NAMALWA (cell line): Measurements from ENCODE around the gene TTC7B.

Source experiments
- DNase-seq: peaks from one replicate; pipeline ENCODE4 v3.0.0-alpha.2; 2015; ENCODE audit warnings: low spot score

The TTC7B gene

DNA sequence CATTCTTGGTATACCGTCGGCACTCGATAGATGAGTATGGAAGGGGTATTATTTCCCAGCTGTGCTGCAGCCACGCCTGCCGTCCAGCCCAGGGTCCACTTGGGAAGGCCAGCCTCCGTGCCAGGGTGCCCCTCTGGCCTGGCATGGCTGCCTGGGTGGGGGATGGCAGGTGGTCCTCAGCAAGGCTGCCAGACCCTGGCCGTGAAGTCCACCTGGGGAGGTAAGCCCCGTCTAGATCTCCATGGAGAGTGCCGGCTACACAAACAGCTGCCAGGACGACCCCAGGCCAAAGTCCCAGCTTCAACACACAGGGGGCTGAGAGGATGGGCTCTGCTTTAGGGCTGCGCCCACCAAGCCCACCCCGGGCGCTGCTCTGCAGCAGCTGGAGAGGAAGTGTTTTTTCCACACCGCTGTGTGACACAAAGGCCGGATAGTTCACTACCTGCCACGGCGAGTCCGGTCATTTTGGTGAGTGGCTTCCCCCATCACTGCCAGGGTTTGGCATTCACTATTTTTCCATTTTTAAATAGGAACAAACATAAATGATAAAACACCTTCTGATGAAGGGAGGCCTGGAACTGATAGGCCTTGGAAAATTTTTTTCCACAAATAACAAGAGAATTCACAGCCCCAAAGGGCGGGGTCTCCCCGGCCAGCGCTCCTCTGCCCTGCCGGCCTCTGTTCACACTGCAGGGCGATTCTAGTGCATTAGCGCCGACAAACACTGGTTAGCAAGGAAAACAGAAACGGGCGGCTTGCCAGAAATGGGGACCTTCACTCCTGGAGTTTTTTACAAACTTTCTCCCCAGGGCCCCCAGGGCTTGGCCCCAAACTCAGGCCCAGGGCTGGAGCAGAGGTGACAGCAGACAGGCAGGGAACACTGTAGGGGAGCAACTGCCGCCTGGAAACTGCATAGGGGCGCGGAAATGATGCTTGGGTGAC, 257.9 kb downstream of the TTC7B start:
- no peak for DNase-seq

DNA sequence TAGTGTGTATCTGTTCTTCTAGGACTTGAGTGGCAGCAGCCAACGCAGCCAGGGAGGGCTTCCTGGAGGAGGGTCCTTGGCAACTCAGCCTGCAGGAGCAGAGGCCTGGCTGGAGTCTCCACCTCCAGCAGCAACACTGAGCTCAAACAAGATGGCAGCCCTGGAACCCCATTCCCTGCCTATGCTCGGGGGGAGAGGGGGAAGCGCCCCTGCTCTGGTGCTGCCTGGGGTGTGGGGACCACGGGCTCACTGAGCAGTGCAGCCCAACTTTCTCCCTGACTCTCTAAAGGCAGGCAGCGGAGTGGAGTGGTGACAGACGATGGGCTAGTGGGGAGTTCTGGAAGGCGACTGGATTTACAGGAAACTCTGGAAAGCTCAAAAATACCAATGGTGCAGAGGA, 258.7 kb downstream of the TTC7B start:
- no peak for DNase-seq

- no peak for DNase-seq
These were observed 259.4 kb downstream of the TTC7B start for GRCh38 chr14:90556666-90557450.

DNA sequence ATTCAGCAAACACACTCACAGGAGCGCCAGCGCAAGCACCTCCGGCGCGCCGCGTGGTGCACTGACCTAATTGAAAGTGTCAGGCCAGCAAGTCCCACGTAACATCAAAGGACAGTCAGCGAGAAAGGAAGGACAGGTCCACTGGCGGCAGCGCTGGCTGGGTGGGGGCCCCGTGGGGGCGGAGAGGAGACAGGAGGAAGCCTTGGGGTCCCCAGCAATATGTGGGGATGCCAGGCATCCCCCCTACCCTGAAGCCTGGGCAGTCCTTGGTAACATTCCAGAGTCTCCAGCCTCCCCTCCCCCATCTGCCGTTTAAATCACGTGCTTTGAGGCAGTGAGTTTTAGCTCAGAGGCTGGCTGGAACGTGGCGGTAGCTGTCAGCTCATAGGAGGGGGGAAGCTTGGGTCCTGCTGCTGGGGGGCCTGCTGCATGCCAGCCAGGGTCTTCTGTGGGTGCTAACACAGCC, 260.2 kb downstream of the TTC7B start:
- DNase-seq = no peak

DNA sequence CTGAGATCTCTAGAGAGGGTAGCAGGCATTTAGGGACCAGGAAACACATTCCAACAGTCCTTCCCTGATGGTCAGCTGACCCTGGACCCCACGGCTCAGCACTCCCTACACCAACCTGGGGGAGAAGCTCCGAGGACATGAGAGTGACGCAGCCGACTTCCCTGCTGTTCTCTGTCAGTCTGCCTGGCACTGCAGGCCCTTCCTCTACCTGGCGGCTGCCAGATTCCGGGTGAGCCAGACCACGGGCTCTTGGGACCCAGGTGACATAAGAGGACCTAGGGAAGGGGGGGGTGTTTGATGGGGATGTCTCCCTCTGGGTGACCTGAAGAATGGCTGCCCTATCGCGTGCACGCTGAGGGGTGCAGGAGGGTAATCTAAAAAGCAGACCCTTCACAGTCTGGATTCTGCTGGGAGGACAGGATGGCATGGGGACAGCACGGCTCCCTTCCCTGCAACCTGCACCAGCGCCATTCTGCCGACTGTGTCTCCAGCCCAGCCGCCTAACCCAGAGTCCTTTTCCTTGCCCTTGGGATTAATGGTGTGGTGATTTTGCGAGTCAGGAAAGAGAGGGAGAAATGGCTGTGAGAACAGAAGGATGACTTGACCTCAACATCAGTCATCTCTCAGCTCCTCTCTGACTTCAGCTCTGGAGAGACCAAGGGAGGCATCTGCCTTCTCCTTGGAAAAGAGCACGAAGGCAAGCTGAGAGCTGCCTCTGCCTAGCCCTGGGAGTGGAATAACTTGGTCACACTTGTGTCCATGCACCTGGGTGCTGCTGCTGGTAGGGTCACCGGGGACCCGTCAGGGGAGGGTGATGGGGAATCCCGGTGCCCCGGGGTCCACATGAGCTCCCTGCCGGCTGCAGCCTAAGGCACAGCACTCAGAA, 260.9 kb downstream of the TTC7B start:
- DNase-seq = no peak

GRCh38 chr14:90554341-90554740, 261.9 kb downstream of the TTC7B start:
- DNase-seq = no peak

GRCh38 chr14:90553921-90554336, 262.3 kb downstream of the TTC7B start:
- peak; percentile 28 for DNase-seq

DNA sequence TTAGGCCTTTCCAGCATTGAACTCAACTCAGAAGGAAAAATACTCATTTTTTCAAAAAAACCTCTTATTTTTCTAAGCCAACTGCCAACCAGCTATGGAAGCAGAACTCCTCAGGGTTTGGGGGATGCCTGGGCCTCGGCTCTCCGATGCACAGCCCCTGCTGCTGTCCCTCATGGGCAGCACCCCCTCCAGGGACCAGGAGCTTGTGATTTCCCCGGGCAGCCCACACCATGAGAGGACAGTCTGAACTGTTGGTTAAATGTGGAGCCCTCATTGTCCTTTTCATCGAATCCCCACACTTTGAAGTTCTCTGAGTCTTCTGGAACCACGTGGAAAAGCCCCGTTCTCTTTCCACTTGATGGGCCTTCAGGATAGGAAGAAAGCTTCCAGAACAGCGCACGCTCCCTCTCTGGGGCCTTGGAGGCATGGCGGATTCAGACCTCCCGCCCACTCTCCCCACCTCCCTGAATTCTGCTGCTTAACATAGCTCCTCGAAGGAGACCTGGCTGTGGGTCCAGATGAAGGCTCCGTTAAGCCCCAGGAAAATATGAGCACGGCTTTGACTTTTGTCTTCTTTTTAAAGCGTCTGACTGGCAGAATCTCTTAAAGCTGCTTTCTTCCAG, 262.8 kb downstream of the TTC7B start:
- DNase-seq = no peak

DNA sequence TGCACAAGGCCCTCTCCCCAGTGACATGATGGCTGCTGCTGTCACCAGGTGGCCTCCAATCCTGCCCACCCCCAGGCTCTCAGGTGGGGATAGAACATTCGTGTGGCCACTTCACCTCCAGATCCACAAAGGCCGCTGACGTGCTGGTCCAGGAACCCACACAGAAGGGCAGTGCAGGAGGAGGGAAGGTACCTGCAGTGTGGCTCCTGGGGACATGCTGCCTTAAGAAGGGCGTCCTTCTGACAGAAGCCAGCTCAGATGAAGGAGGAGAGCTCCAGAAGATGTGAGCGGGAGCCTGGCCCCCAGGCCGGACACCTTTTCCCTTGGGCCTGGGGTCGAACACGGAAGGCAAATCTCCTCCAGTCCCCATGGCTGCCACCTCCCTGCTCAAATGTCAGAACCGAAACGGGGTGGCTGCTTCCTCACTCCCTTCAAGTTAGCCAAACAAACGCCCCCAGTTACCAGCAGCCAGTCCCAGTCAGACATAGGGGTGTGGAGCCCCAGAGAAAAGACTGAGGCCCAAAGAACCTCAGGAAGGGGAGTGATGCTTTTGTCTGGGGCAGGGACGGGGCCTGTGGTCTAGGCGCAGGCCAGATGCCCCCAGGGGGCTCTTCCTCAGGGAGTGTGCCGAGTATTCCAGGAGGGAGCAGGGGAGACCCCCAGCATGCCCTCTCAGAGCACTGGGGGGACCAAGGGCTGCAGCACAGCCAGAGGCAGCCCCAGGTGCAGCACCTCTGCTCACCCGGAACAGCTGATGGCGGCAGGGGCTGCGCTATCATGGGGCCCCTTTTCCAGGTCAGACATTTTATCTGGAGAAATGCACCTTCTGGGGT, 263.5 kb downstream of the TTC7B start:
- no peak for DNase-seq

DNA sequence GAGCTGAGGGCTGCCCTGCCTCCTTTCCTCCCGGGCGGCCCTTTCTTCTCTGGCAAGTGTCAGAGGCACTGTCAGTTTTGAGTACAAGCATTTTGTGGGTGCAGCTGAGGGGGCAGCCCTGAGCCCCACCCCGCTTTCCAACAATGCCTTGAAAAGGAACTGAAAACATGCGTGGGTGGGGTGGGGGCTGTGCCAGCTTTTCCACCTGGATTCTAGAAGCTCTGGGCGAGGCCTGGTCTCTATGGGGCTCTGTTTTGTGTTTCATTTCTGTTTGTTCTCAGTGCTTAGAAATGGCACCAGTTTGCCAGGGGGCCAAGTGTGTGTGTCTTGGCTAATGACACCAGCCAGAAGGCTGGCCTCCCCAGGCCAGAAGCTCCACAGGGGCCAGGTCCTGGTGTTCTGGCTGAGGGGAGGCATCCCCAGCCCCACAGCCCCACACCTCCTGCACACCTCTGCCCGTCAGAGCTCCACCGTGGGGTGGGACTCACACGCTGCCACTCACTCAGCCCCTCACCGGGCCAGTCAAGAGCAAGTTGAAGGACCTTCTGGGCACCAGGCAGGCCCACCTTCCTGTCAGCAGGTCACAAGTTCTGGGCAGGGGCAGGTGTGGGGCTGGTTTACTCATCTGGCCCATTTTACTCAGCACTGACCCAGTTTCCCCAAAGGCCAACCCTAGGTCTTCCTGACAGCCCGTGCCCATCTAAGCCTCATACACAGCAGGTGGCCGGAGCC, 264.3 kb downstream of the TTC7B start:
- no peak for DNase-seq

- no peak for DNase-seq
These were observed 265.0 kb downstream of the TTC7B start for GRCh38 chr14:90551070-90551704.

DNA sequence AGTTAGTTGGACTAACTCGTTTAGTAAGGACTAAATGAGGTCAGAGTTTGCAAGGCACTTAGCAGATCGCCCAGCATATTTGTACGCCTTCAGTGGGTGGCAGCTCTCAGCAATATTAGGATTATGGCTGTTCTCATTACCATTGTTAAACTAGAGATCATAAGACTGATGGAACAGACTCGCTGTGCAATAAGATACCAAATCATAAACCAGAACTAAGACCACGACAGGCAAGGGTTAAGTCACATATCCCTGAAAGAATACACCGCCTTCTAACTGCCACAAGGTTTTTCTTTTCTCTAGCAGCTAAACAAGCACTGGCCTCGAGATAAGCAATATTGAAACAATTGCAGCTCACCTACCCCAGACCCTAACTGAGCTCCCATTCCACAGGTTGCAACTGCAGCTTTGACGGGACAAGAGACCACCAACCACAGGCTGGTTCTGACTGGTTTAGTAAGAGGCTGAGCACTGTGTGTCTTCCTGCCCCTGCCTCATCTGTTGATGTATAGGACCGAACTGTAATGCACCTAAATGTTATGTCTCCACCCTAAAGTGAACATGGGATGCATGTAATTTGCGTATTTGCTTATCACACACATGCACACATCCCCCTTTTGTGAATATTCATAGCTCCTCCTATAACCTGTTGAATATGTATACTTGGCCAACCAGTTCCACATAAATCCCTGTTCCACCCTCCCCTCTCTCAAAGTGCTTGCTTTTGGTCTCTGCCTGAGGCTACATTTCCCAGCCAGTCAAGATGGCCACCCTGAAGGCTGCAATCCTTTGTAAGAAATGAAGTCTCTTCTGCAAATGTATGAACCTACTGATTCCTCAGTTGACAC, 266.2 kb downstream of the TTC7B start:
- DNase-seq = no peak

- no peak for DNase-seq
These were observed 267.8 kb downstream of the TTC7B start for GRCh38 chr14:90548455-90548854.

DNA sequence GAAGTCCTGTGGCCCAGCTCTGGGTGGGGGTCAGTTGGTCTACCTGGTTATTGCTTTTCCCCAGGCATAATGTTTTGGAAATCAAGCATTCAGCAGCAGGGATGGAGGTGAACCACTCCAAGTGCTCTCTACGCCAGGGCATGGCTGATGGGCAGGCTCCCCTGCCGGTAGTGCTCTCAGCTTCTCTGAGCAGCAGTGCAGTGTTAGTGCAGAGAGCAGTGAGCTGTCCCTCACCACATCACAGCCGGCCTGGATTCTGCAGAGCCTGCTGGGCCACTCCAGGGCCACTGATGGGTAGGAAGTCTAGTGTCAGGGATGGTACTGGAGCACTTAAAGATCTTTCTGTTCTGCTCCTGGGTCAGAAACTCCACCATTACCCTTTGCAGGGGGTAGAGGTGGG, 268.3 kb downstream of the TTC7B start:
- DNase-seq = no peak

DNA sequence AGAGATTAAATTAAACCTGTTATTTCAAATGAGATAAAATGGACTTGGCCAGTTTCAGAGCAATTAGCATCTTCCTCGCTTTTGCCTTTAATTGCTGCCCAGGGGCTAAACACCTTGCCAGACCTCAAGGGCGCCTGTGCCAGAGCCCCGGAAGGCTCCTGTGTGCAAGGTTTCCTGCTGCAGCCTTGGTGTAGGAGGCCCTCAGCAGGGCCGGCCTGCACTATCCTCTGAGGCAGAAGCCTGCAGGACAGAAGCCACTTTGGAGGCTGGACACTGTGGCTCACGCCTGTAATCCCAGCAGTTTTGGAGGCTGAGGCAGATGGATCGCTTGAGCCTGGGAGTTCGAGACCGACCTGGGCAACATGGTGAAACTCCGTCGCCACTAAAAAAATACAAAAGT, 269.0 kb downstream of the TTC7B start:
- no peak for DNase-seq

- DNase-seq = no peak
These were observed 269.5 kb downstream of the TTC7B start for GRCh38 chr14:90546767-90547166.

GRCh38 chr14:90545966-90546751, 270.1 kb downstream of the TTC7B start:
- DNase-seq = no peak

- no peak for DNase-seq
These were observed 270.8 kb downstream of the TTC7B start for GRCh38 chr14:90545382-90545781.
